H1 (cell line): Measurements from ENCODE around the gene SENP1. TPM values are rescaled to one million over a fixed set of nuclear protein-coding genes. Genes with fewer than 3 reads are reported as not detected.

ENCODE experiments used
- CTCF ChIA-PET: fragments of 300-600 bp; sonication (Branson Sonifier 250); formaldehyde crosslinking; loops from one replicate; lab custom pipeline; 2021; ENCODE audit not compliant: partially characterized antibody; lab: Charles Lee
- POLR2A ChIA-PET: fragments of 300-600 bp; sonication (Branson Sonifier 250); formaldehyde crosslinking; loops from one replicate; lab custom pipeline; 2021; ENCODE audit warnings: inconsistent platforms; ENCODE audit not compliant: partially characterized antibody; lab: Charles Lee
- DNase-seq, 2 experiments: peaks; one replicate each; pipeline versions ENCODE4 v3.0.0 to v3.0.0-alpha.2; 2010 to 2022; ENCODE audit warnings: low spot score in 2 of 2, low read depth in 1 of 2, mixed read lengths in 1 of 2
- FAIRE-seq: peaks from 2 replicates; lab custom pipeline; 2011; peaks lifted over from hg19 to GRCh38; lab: Jason Lieb, UNC
- H2AFZ ChIP-seq: 2 replicates; pipeline ENCODE4 v1.8.1; 2012; ENCODE audit warnings: low read length, inconsistent platforms
- H2AK5ac ChIP-seq: 2 replicates; pipeline ENCODE4 v1.6.1; 2013; ENCODE audit warnings: low read depth, low read length
- H2BK120ac ChIP-seq: replicated peaks from 2 replicates; pipeline ENCODE3; 2013; ENCODE audit warnings: low read depth, low read length, inconsistent platforms
- H2BK12ac ChIP-seq: 2 replicates; pipeline ENCODE4 v1.6.1; 2013; ENCODE audit warnings: low read depth, low read length
- H2BK15ac ChIP-seq: 2 replicates; pipeline ENCODE4 v1.6.1; 2013; ENCODE audit warnings: low read length
- H2BK20ac ChIP-seq: 2 replicates; pipeline ENCODE4 v1.6.1; 2013; ENCODE audit warnings: low read length
- H2BK5ac ChIP-seq: 2 replicates; pipeline ENCODE4 v1.6.1; 2013; ENCODE audit warnings: low read depth, low read length
- H3K14ac ChIP-seq: 2 replicates; pipeline ENCODE4 v1.6.1; 2013; ENCODE audit warnings: inconsistent platforms; ENCODE audit not compliant: insufficient read length
- H3K18ac ChIP-seq: 2 replicates; pipeline ENCODE4 v1.6.1; 2013; ENCODE audit warnings: low read length; ENCODE audit errors: extremely low read depth
- H3K23ac ChIP-seq: 2 replicates; pipeline ENCODE4 v1.6.1; 2013; ENCODE audit warnings: inconsistent platforms; ENCODE audit not compliant: insufficient read length
- H3K23me2 ChIP-seq: 2 replicates; pipeline ENCODE4 v1.6.1; 2013; ENCODE audit warnings: low read depth, low read length
- H3K27ac ChIP-seq: 2 replicates; pipeline ENCODE4 v1.6.1; 2011; ENCODE audit warnings: low read depth, low read length, inconsistent platforms
- H3K27me3 ChIP-seq, 4 experiments: replicated peaks in 1 of 4; 1 replicate in 1 of 4; 2 replicates in 3 of 4; pipeline versions ENCODE4 v1.6.1 to v1.8.1; 2011 to 2013; ENCODE audit warnings: low read length in 3 of 4, mild to moderate bottlenecking in 3 of 4, inconsistent platforms in 2 of 4, mixed read lengths in 2 of 4, moderate library complexity in 1 of 4; ENCODE audit not compliant: control insufficient read depth in 3 of 4, insufficient read depth in 3 of 4; ENCODE audit errors: extremely low read depth in 1 of 4
- H3K36me3 ChIP-seq, 4 experiments: 2 replicates each; pipeline versions ENCODE4 v1.6.1 to v1.8.1; 2011 to 2013; ENCODE audit warnings: mild to moderate bottlenecking in 4 of 4, low read length in 3 of 4, moderate library complexity in 2 of 4, control low read depth in 1 of 4, inconsistent platforms in 1 of 4; ENCODE audit not compliant: insufficient read depth in 4 of 4, control insufficient read depth in 2 of 4
- H3K4ac ChIP-seq: replicated peaks from 2 replicates; pipeline ENCODE3; 2013; ENCODE audit warnings: low read length, low read depth, mixed read lengths, inconsistent platforms; ENCODE audit not compliant: insufficient read length
- H3K4me1 ChIP-seq, 4 experiments: replicated peaks in 1 of 4; 1 replicate in 1 of 4; 2 replicates in 3 of 4; pipeline versions ENCODE4 v1.6.1 to v1.8.1; 2011 to 2013; ENCODE audit warnings: low read length in 3 of 4, inconsistent platforms in 2 of 4, mixed read lengths in 1 of 4; ENCODE audit not compliant: insufficient read depth in 4 of 4, control insufficient read depth in 3 of 4
- H3K4me2 ChIP-seq, 2 experiments: 2 replicates each; pipeline versions ENCODE4 v1.6.1 to v1.8.1; 2011 to 2013; ENCODE audit warnings: low read depth in 2 of 2, low read length in 2 of 2, control low read depth in 1 of 2, inconsistent platforms in 1 of 2, mild to moderate bottlenecking in 1 of 2; ENCODE audit not compliant: insufficient read depth in 1 of 2
- H3K4me3 ChIP-seq, 4 experiments: fragments of 200-600, 300-600 bp in 1 of 4; sonication (generic), shearing (Covaris generic), sonication (Bioruptor Twin) in 1 of 4; 2 replicates each; pipeline versions ENCODE4 v1.5.1 to v1.8.1; 2011 to 2016; ENCODE audit warnings: low read length in 4 of 4, low read depth in 3 of 4, control low read depth in 2 of 4, inconsistent platforms in 2 of 4, mild to moderate bottlenecking in 2 of 4, mixed read lengths in 1 of 4, moderate library complexity in 1 of 4; ENCODE audit not compliant: insufficient read depth in 2 of 4; ENCODE audit errors: extremely low read depth in 1 of 4
- H3K56ac ChIP-seq: replicated peaks from 2 replicates; pipeline ENCODE3; 2013; ENCODE audit warnings: low read depth, mild to moderate bottlenecking, mixed read lengths, low read length, inconsistent platforms; ENCODE audit not compliant: insufficient read length
- H3K79me1 ChIP-seq: 2 replicates; pipeline ENCODE4 v1.6.1; 2013; ENCODE audit warnings: low read depth, low read length, control low read depth
- H3K79me2 ChIP-seq, 2 experiments: 2 replicates each; pipeline versions ENCODE4 v1.6.1 to v1.8.1; 2012 to 2013; ENCODE audit warnings: low read length in 2 of 2, mild to moderate bottlenecking in 2 of 2, inconsistent platforms in 1 of 2; ENCODE audit not compliant: insufficient read depth in 2 of 2, control insufficient read depth in 1 of 2
- H3K9ac ChIP-seq, 4 experiments: replicated peaks in 1 of 4; 1 replicate in 1 of 4; 2 replicates in 3 of 4; pipeline versions ENCODE4 v1.6.1 to v1.8.1; 2011 to 2013; ENCODE audit warnings: low read depth in 3 of 4, low read length in 3 of 4, control low read depth in 2 of 4, mild to moderate bottlenecking in 2 of 4, moderate library complexity in 2 of 4, inconsistent platforms in 1 of 4; ENCODE audit errors: extremely low read depth in 1 of 4
- H3K9me3 ChIP-seq, 2 experiments: 2 replicates each; pipeline versions ENCODE4 v1.6.1 to v1.8.1; 2012 to 2013; ENCODE audit warnings: mild to moderate bottlenecking in 2 of 2, moderate library complexity in 2 of 2, control low read depth in 1 of 2, inconsistent platforms in 1 of 2, low read depth in 1 of 2, low read length in 1 of 2, mixed read lengths in 1 of 2; ENCODE audit not compliant: insufficient read depth in 2 of 2
- H4K20me1 ChIP-seq, 2 experiments: replicated peaks in 1 of 2; 2 replicates each; pipeline versions ENCODE3 to v1.8.1; 2011 to 2013; ENCODE audit warnings: inconsistent platforms in 2 of 2, low read length in 2 of 2, mild to moderate bottlenecking in 1 of 2; ENCODE audit not compliant: insufficient read depth in 2 of 2, control insufficient read depth in 1 of 2
- H4K5ac ChIP-seq: 2 replicates; pipeline ENCODE4 v1.6.1; 2013; ENCODE audit warnings: low read length, low read depth, mixed read lengths, inconsistent platforms; ENCODE audit not compliant: insufficient read length
- H4K8ac ChIP-seq: 2 replicates; pipeline ENCODE4 v1.8.0; 2013; ENCODE audit warnings: mild to moderate bottlenecking, moderate library complexity, low read length, inconsistent platforms; ENCODE audit not compliant: insufficient read depth; ENCODE audit errors: extremely low read depth
- H4K91ac ChIP-seq: replicated peaks from 2 replicates; pipeline ENCODE3; 2013; ENCODE audit warnings: low read length, mixed read lengths, inconsistent platforms; ENCODE audit not compliant: insufficient read length
- ASH2L ChIP-seq: fragments of 200-600, 300-600 bp; sonication (generic); IDR thresholded peaks from one replicate; pipeline ENCODE4 v1.7.1; 2017; ENCODE audit warnings: low read length
- ATF3 ChIP-seq: IDR thresholded peaks from 2 replicates; pipeline ENCODE4 v1.6.1; 2011; ENCODE audit warnings: low read depth, mild to moderate bottlenecking, low read length; ENCODE audit not compliant: insufficient read depth
- CTCF ChIP-seq, 3 experiments: IDR thresholded peaks; 1 replicate in 2 of 3; 2 replicates in 1 of 3; pipeline versions ENCODE4 v1.5.1 to v1.6.1; 2011; ENCODE audit warnings: low read length in 3 of 3, mild to moderate bottlenecking in 3 of 3, inconsistent platforms in 2 of 3, low read depth in 1 of 3, moderate library complexity in 1 of 3; ENCODE audit not compliant: insufficient read depth in 1 of 3; ENCODE audit errors: control extremely low read depth in 1 of 3
- HDAC2 ChIP-seq, 2 experiments: fragments of 300-600 bp in 1 of 2; sonication (generic) in 1 of 2; IDR thresholded peaks; 2 replicates each; pipeline ENCODE4 v1.6.1; 2011 to 2012; ENCODE audit warnings: low read depth in 2 of 2, low read length in 2 of 2, mild to moderate bottlenecking in 2 of 2, moderate library complexity in 2 of 2, borderline replicate concordance in 1 of 2, inconsistent platforms in 1 of 2
- POLR2AphosphoS5 ChIP-seq: IDR thresholded peaks from 2 replicates; pipeline ENCODE4 v1.6.1; 2011; ENCODE audit warnings: low read depth, low read length
- POU5F1 ChIP-seq: IDR thresholded peaks from 2 replicates; pipeline ENCODE4 v1.6.1; 2011; ENCODE audit warnings: low read depth, mild to moderate bottlenecking, low read length, moderate library complexity
- SIRT6 ChIP-seq: IDR thresholded peaks from one replicate; pipeline ENCODE4 v1.7.1; 2012; ENCODE audit warnings: low read length, inconsistent platforms
- WGBS, 2 experiments: shearing (Covaris generic) in 1 of 2; methylation state at CpG; one replicate each; pipeline versions ENCODE4 v1.1.6 to v1.1.7; 2013 to 2015; ENCODE audit warnings: low lambda C conversion rate in 2 of 2, mixed read lengths in 2 of 2, inconsistent platforms in 1 of 2, low coverage in 1 of 2, missing lambda C conversion rate in 1 of 2; ENCODE audit not compliant: insufficient replicate concordance in 2 of 2, insufficient coverage in 1 of 2, insufficient read length in 1 of 2; ENCODE audit errors: extremely low coverage in 1 of 2, missing lambda C conversion rate in 1 of 2; 5-methylcytosine and 5-hydroxymethylcytosine counted together
- polyA plus RNA-seq, 7 experiments: library from polyadenylated mRNA; depleted of rRNA in 3 of 7; stranded (reverse) in 5 of 7; unstranded in 2 of 7; fragments of >200 nt in 5 of 7; fragments of 200-250 nt in 2 of 7; gene quantifications; 1 replicate in 5 of 7; 2 replicates in 1 of 7; 4 replicates in 1 of 7; pipeline versions ENCODE4 v1.2.1 to v1.2.3, GENCODE V29; 2011 to 2013; ENCODE audit warnings: missing spikeins in 2 of 7, mixed read lengths in 2 of 7
- total RNA-seq: library from RNA; stranded (reverse); fragmentation: NEBNext Ultra II Directional; extraction: Animal tissue kit (Norgen Biotek cat#: 25700); gene quantifications from 2 replicates; pipeline ENCODE4 v1.2.1, GENCODE V29; 2021

The SENP1 gene
- total and polyA plus RNA-seq, 2 of the 8 experiments (the other 6 are each of a cell fraction or from before 2014, with no cell fraction given), result 14.2 to 31.5 TPM

- H2AFZ ChIP-seq, result no peak overlapping the region
- DNase-seq, result no peak
- H4K5ac ChIP-seq, result no peak overlapping the region
- no peak overlapping the region for H3K4ac ChIP-seq
- H4K20me1 ChIP-seq, result no peaks in the 10 kb centered on the region
- no peaks in the 10 kb centered on the region for H3K9me3 ChIP-seq
- no peak overlapping the region for H3K23ac ChIP-seq
- no peak overlapping the region for H2AK5ac ChIP-seq
- H3K36me3 ChIP-seq, result no peaks in the 10 kb centered on the region
- H4K8ac ChIP-seq, result no peak overlapping the region
- no peak overlapping the region for H3K4me2 ChIP-seq
- no peak overlapping the region for H2BK20ac ChIP-seq
- no peak overlapping the region for H2BK12ac ChIP-seq
- H3K23me2 ChIP-seq, result peaks cover 2% of the 10 kb centered on the region; the same call in 1 of the 2 replicates
- no peak overlapping the region for H2BK5ac ChIP-seq
- no peak overlapping the region for H2BK120ac ChIP-seq
- no peak for FAIRE-seq
- 81% methylated on average over 1 of the region's 1 CpG; no CpG with 5 or more reads in 1 of the 2 experiments for WGBS, 2 experiments
- H3K56ac ChIP-seq, result no peak overlapping the region
- CTCF ChIA-PET, result interaction anchor here (1.1 kb wide), 1 partner anchor 9 kb away, joined by 3 read pairs; no protein-coding TSS in a partner anchor
- no peaks in the 10 kb centered on the region for H3K27me3 ChIP-seq
- no peak overlapping the region for H2BK15ac ChIP-seq
- no peak overlapping the region for H3K18ac ChIP-seq
- H3K79me1 ChIP-seq, result peaks cover 1% of the 10 kb centered on the region; the same call in 1 of the 2 replicates
- H3K4me3 ChIP-seq, result no peak overlapping the region
- H4K91ac ChIP-seq, result no peak overlapping the region
- H3K9ac ChIP-seq, result no peak overlapping the region
- peaks cover 0 to 7% (median 2%) of the 10 kb centered on the region in 4 experiments; a peak in 2 of 7 replicates for H3K4me1 ChIP-seq
- peaks cover 4 to 15% of the 10 kb centered on the region in 2 experiments; a peak in 3 of 4 replicates for H3K79me2 ChIP-seq
- TF ChIP-seq ASH2L, result no peak
- TF ChIP-seq SIRT6, result no peak
- TF ChIP-seq POU5F1, result no peak
- no peak for TF ChIP-seq CTCF (IDR thresholded peaks at IDR 0.05; ENCODE audit: control extremely low read depth in 1 of 3, insufficient read depth in 1 of 3, low read depth in 1 of 3, low read length in 3 of 3)
- TF ChIP-seq POLR2AphosphoS5, result no peak
- TF ChIP-seq ATF3, result no peak
- no peak for TF ChIP-seq HDAC2 (IDR thresholded peaks at IDR 0.05; ENCODE audit: borderline replicate concordance in 1 of 2, low read depth in 2 of 2, low read length in 2 of 2)
- H3K27ac ChIP-seq, result no peak overlapping the region
- H3K14ac ChIP-seq, result no peak overlapping the region
- POLR2A ChIA-PET, result interaction anchor here (1.2 to 1.9 kb wide), 2 partner anchors 9 to 10 kb away, joined by 4 to 10 read pairs; partner anchors contain the start of gene SENP1
These were observed 10.1 kb upstream of the SENP1 start for GRCh38 chr12:48115957-48116356.
